Effector memory CD4-positive, alpha-beta T cell (primary cell): Measurements from ENCODE around the gene ATF3.

Experiments
- DNase-seq, 3 donors: peaks; one replicate each; pipeline ENCODE4 v3.0.0-alpha.2; 2020
- H3K27ac ChIP-seq: 2 replicates; pipeline ENCODE4 v1.7.0; 2013; ENCODE audit warnings: mild to moderate bottlenecking, low read length, moderate library complexity; ENCODE audit not compliant: insufficient read depth, poor library complexity, severe bottlenecking
- H3K27me3 ChIP-seq: replicated peaks from 2 replicates; pipeline ENCODE4 v1.7.0; 2013; ENCODE audit warnings: mild to moderate bottlenecking, low read length; ENCODE audit not compliant: insufficient read depth, control insufficient read depth, poor library complexity, severe bottlenecking
- H3K36me3 ChIP-seq: 2 replicates; pipeline ENCODE4 v1.7.0; 2013; ENCODE audit warnings: mild to moderate bottlenecking, low read length, moderate library complexity; ENCODE audit not compliant: control insufficient read depth, insufficient read depth
- H3K4me1 ChIP-seq: 2 replicates; pipeline ENCODE4 v1.7.0; 2013; ENCODE audit warnings: low read length, mild to moderate bottlenecking; ENCODE audit not compliant: control insufficient read depth, insufficient read depth, poor library complexity, severe bottlenecking
- H3K4me3 ChIP-seq: 2 replicates; pipeline ENCODE4 v1.7.0; 2013; ENCODE audit warnings: low read length, low read depth, mild to moderate bottlenecking; ENCODE audit not compliant: insufficient read depth, poor library complexity, severe bottlenecking
- H3K9me3 ChIP-seq: 2 replicates; pipeline ENCODE4 v1.7.0; 2013; ENCODE audit warnings: mild to moderate bottlenecking, low read length, moderate library complexity; ENCODE audit not compliant: control insufficient read depth

ATF3 gene

GRCh38 chr1:212568978-212569537 is 39.5 kb upstream of the ATF3 start:
- H3K27me3 ChIP-seq, result no peaks in the 10 kb centered on the region
- DNase-seq, result no peak
- H3K4me3 ChIP-seq, result no peak overlapping the region
- H3K9me3 ChIP-seq, result no peaks in the 10 kb centered on the region
- H3K36me3 ChIP-seq, result no peaks in the 10 kb centered on the region
- H3K4me1 ChIP-seq, result no peaks in the 10 kb centered on the region
- H3K27ac ChIP-seq, result no peak overlapping the region

- H3K9me3 ChIP-seq, result no peaks in the 10 kb centered on the region
These were observed 33.8 kb upstream of the ATF3 start for GRCh38 chr1:212574732-212575131.

GRCh38 chr1:212575333-212575732 is 33.2 kb upstream of the ATF3 start:
- Histone ChIP-seq H3K4me3 (no peak overlapping the region), H3K9me3 (no peaks in the 10 kb centered on the region), H3K27ac (no peak overlapping the region), H3K27me3 (peaks cover 3% of the 10 kb centered on the region), H3K36me3 (no peaks in the 10 kb centered on the region), H3K4me1 (no peaks in the 10 kb centered on the region)
- DNase-seq, result no peak

More at GRCh38 chr1:212574732-212575131, 33.8 kb upstream of the ATF3 start:
- no peak for DNase-seq
- Histone ChIP-seq H3K36me3 (no peaks in the 10 kb centered on the region), H3K27ac (no peak overlapping the region), H3K4me1 (no peaks in the 10 kb centered on the region), H3K4me3 (no peak overlapping the region), H3K27me3 (peaks cover 3% of the 10 kb centered on the region)

GRCh38 chr1:212578041-212578440 is 30.5 kb upstream of the ATF3 start:
- no peak for DNase-seq
- H3K27ac ChIP-seq, result no peak overlapping the region
- H3K4me3 ChIP-seq, result no peak overlapping the region
- H3K36me3 ChIP-seq, result no peaks in the 10 kb centered on the region
- H3K9me3 ChIP-seq, result no peaks in the 10 kb centered on the region
- H3K27me3 ChIP-seq, result peaks cover 3% of the 10 kb centered on the region
- H3K4me1 ChIP-seq, result no peaks in the 10 kb centered on the region

- no peak overlapping the region for H3K27ac ChIP-seq
- no peaks in the 10 kb centered on the region for H3K36me3 ChIP-seq
- DNase-seq, result no peak
- H3K9me3 ChIP-seq, result no peaks in the 10 kb centered on the region
- H3K4me3 ChIP-seq, result no peak overlapping the region
- no peaks in the 10 kb centered on the region for H3K4me1 ChIP-seq
- peaks cover 14% of the 10 kb centered on the region for H3K27me3 ChIP-seq
These were observed 27.5 kb upstream of the ATF3 start for GRCh38 chr1:212581034-212581433.

GRCh38 chr1:212582291-212582690 is 26.3 kb upstream of the ATF3 start:
- H3K36me3 ChIP-seq, result no peaks in the 10 kb centered on the region
- H3K27ac ChIP-seq, result no peak overlapping the region
- no peaks in the 10 kb centered on the region for H3K4me1 ChIP-seq
- H3K4me3 ChIP-seq, result no peak overlapping the region
- DNase-seq, result no peak
- peaks cover 16% of the 10 kb centered on the region for H3K27me3 ChIP-seq
- no peaks in the 10 kb centered on the region for H3K9me3 ChIP-seq

DNA sequence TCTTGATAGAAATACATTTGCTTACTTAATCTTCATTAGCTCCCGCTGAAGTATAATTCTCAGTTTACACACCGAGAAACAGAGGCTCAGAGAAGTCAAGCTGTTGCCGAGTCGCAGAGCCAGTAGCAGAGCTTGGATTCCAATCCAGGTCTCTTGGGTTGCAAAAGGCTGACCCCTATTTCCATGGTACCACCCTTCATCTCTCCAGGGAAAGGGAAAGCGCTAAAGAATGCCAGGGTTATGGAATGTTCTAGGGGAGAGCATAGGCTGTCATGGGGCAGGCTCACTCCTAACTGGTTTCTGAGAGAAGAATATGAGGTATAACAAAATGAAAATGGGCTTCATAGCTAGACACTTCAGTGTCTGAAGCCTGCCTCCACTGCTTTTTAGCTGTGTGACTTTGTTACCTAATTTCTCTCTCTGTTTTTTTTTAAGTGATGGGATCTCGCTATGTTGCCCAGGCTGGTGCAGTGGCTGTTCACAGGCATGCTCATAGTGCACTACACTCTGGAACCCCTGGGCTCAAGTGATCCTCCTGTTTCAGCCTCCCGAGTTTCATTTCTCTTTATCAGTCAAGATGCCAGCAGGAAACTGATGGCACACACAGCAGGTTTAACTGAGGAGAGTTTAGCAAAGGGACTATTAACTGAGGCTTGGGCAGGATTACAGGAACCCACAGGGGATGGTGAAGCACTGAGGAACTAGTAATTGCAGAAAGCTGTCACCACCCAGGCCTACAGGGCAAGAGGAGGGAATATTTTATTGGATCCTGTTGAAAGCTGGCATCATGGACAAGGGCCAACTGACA is 25.5 kb upstream of the ATF3 start:
- Histone ChIP-seq H3K4me3 (no peak overlapping the region), H3K27me3 (peaks cover 16% of the 10 kb centered on the region), H3K27ac (no peak overlapping the region), H3K36me3 (no peaks in the 10 kb centered on the region), H3K4me1 (no peaks in the 10 kb centered on the region), H3K9me3 (no peaks in the 10 kb centered on the region)
- DNase-seq, result no peak

- H3K27ac ChIP-seq, result no peak overlapping the region
- no peaks in the 10 kb centered on the region for H3K36me3 ChIP-seq
- DNase-seq, result no peak
- H3K4me1 ChIP-seq, result no peaks in the 10 kb centered on the region
- peaks cover 16% of the 10 kb centered on the region for H3K27me3 ChIP-seq
- H3K4me3 ChIP-seq, result no peak overlapping the region
- no peaks in the 10 kb centered on the region for H3K9me3 ChIP-seq
These were observed 24.9 kb upstream of the ATF3 start for GRCh38 chr1:212583643-212584042.

- Histone ChIP-seq H3K4me1 (no peaks in the 10 kb centered on the region), H3K9me3 (no peaks in the 10 kb centered on the region), H3K27me3 (peaks cover 16% of the 10 kb centered on the region), H3K4me3 (no peak overlapping the region), H3K27ac (no peak overlapping the region), H3K36me3 (no peaks in the 10 kb centered on the region)
- DNase-seq, result no peak
These were observed 24.3 kb upstream of the ATF3 start for GRCh38 chr1:212584092-212584886.

DNA sequence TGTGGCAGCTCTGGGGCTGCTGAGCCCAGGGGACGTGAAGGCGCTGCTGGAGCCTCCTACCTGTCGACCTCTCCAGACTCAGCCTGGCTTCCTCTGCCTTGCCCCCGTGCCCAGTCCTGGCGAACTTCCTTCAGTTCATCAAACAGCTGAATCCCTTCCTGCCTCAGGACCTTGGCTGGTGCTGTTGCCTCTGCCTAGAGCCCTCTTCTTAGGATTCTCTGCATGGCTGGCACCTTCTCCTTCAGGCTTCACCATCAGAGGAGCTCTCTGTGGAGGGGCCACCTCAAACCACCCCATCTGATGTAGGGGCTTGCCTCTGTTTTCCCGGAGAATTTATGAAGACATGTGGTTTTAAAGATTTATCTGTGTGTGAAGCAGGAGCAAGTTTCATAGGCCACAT is 23.4 kb upstream of the ATF3 start:
- H3K4me3 ChIP-seq, result no peak overlapping the region
- no peak for DNase-seq
- no peaks in the 10 kb centered on the region for H3K9me3 ChIP-seq
- peaks cover 13% of the 10 kb centered on the region for H3K27me3 ChIP-seq
- no peaks in the 10 kb centered on the region for H3K36me3 ChIP-seq
- no peaks in the 10 kb centered on the region for H3K4me1 ChIP-seq
- no peak overlapping the region for H3K27ac ChIP-seq
